Activated B cell treated with CpG ODN at 0.5 μM for 24 hours (primary cell): ENCODE data around the gene PSMC4. TPM values are rescaled to one million over a fixed set of nuclear protein-coding genes. Genes with fewer than 3 reads are reported as not detected.

ENCODE experiments used
- ATAC-seq: fragments of 200-7000 bp; cut with Tn5 transposase; one replicate; pipeline ENCODE4 v1.10.0; 2021; ENCODE audit warnings: low read depth, mild to moderate bottlenecking, moderate library complexity
- CTCF ChIA-PET: fragments of 350-600 bp; sonication (Branson Sonifier 250); formaldehyde crosslinking; loops from one replicate; lab custom pipeline; 2021; ENCODE audit warnings: antibody characterized with exemption; lab: Charles Lee
- POLR2A ChIA-PET: fragments of 350-600 bp; sonication (Branson Sonifier 250); formaldehyde crosslinking; loops from one replicate; lab custom pipeline; 2021; ENCODE audit warnings: antibody characterized with exemption; lab: Charles Lee
- DNase-seq: peaks from one replicate; pipeline ENCODE4 v3.0.0; 2022
- H3K27ac Mint-ChIP-seq: one replicate; pipeline ENCODE4 v1.8.0; 2020; ENCODE audit warnings: mixed read lengths
- H3K27me3 Mint-ChIP-seq: one replicate; pipeline ENCODE4 v1.8.0; 2021; ENCODE audit warnings: mixed read lengths
- H3K36me3 Mint-ChIP-seq: one replicate; pipeline ENCODE4 v1.8.0; 2021; ENCODE audit warnings: low read depth, mixed read lengths
- H3K4me1 Mint-ChIP-seq: one replicate; pipeline ENCODE4 v1.8.0; 2021; ENCODE audit warnings: mixed read lengths
- H3K4me3 Mint-ChIP-seq: one replicate; pipeline ENCODE4 v1.8.0; 2020; ENCODE audit warnings: mild to moderate bottlenecking, mixed read lengths
- H3K9me3 Mint-ChIP-seq: one replicate; pipeline ENCODE4 v1.8.0; 2020; ENCODE audit warnings: mixed read lengths
- CTCF ChIP-seq: fragments of 200-600 bp; IDR thresholded peaks from one replicate; pipeline ENCODE4 v1.8.0; 2022; ENCODE audit warnings: antibody characterized with exemption, mild to moderate bottlenecking
- intact Hi-C: fragments of 100-400 bp; cut with micrococcal nuclease; formaldehyde crosslinking; loops from one replicate; pipeline ENCODE4 v1.15.1; 2024
- total RNA-seq: library from RNA; stranded (reverse); gene quantifications from 2 replicates; pipeline ENCODE4 v1.2.3, GENCODE V29; 2022

The PSMC4 gene
- total RNA-seq, 1 donor from 2014 or later = 115 TPM

DNA sequence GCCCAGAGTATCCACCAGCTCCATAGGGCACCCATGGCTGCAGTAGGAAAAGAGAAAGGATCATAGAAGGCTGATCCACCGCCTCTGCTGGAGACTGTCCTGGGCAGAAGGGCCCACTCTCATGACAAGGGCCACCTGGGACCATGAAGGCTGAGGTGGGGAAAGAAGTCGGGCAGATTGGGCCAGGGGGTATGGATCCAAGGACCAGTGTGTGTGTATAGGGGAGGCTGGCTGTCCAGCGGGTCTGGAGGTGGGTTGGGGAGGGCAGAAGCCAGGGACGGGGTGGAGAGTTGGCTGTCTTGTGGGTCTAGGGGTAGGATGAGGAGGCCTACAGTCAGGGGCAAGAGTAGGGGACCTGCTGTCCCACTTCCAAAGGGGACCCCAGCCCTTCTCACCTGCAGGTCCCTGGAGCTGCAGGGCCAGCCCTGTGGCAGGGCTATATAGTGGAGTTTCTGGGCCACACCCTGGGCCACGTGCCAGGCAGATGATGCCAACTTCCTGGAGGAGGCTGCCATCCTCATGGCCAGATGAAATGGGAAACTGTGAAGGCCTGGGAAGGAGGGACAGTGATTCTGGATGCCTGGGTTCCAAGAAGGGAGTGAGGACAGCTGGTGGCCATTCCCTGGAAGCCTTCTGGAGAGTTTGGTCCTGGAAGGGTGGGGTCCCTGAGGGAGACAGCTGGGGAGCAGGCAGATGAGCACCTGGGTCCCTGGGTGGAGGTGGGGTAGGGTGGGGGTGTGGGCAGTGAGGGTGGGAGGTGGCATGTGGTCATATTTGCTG, 36.2 kb upstream of the PSMC4 start, which contains the start of gene FCGBP:
Gene FCGBP (minus strand): TSS at position 51 of the 780 bp plus-strand sequence.
- no peaks in the 10 kb centered on the region for H3K27me3 Mint-ChIP-seq
- H3K27ac Mint-ChIP-seq = no peak within 1 kb of the TSS
- no peaks in the 10 kb centered on the region for H3K9me3 Mint-ChIP-seq
- POLR2A ChIA-PET = interaction anchor here (0.6 to 3.6 kb wide), 2 partner anchors 12 to 36 kb away, joined by 7 to 31 read pairs; partner anchors contain the start of gene PSMC4
- intact Hi-C loops = no loop called here
- no peak for ATAC-seq
- no peak within 1 kb of the TSS for H3K4me3 Mint-ChIP-seq
- TF ChIP-seq CTCF = no peak
- H3K36me3 Mint-ChIP-seq = peaks cover 3% of the 10 kb centered on the region
- H3K4me1 Mint-ChIP-seq = peaks cover 42% of the 10 kb centered on the region
- no peak for DNase-seq
- CTCF ChIA-PET = interaction anchor here (0.7 to 5.8 kb wide), 2 partner anchors 36 kb away, joined by 3 to 58 read pairs; partner anchors contain the start of gene PSMC4

GRCh38 chr19:39935364-39935661, 35.7 kb upstream of the PSMC4 start:
- Mint-ChIP-seq H3K9me3 (peaks cover 2% of the 10 kb centered on the region), H3K27me3 (no peaks in the 10 kb centered on the region), H3K36me3 (peaks cover 3% of the 10 kb centered on the region), H3K4me3 (no peak overlapping the region), H3K4me1 (peaks cover 46% of the 10 kb centered on the region), H3K27ac (no peak overlapping the region)
- ChIA-PET CTCF (interaction anchor here (1.0 to 5.8 kb wide), 3 partner anchors 18 to 209 kb away, joined by 4 to 58 read pairs (median 5); partner anchors contain the start of gene PSMC4), POLR2A (interaction anchor here (0.6 to 3.6 kb wide), 2 partner anchors 12 to 35 kb away, joined by 7 to 31 read pairs; partner anchors contain the start of gene PSMC4)
- no peak for TF ChIP-seq CTCF
- intact Hi-C loops = no loop called here
- ATAC-seq (no peak), DNase-seq (no peak)

- TF ChIP-seq CTCF = no peak
- Mint-ChIP-seq H3K4me3 (no peak overlapping the region), H3K27ac (no peak overlapping the region), H3K36me3 (peaks cover 3% of the 10 kb centered on the region), H3K9me3 (peaks cover 4% of the 10 kb centered on the region), H3K4me1 (peaks cover 53% of the 10 kb centered on the region), H3K27me3 (no peaks in the 10 kb centered on the region)
- ChIA-PET POLR2A (interaction anchor here (2.2 to 3.6 kb wide), 3 partner anchors 13 to 34 kb away, joined by 5 to 31 read pairs (median 14); partner anchors contain the start of gene PSMC4), CTCF (interaction anchor here (1.0 to 5.8 kb wide), 3 partner anchors 17 to 208 kb away, joined by 4 to 58 read pairs (median 5); partner anchors contain the start of gene PSMC4)
- intact Hi-C loops = loop anchor here (2.0 kb wide), 1 partner anchor 17 kb away; no protein-coding TSS in a partner anchor
- no peak for DNase-seq
- no peak for ATAC-seq
Measured at GRCh38 chr19:39936020-39936419, 34.9 kb upstream of the PSMC4 start.

- Mint-ChIP-seq H3K36me3 (peaks cover 3% of the 10 kb centered on the region), H3K27ac (peak overlapping the region; percentile 47), H3K27me3 (no peaks in the 10 kb centered on the region), H3K4me3 (peak overlapping the region; percentile 57), H3K9me3 (peaks cover 4% of the 10 kb centered on the region), H3K4me1 (peaks cover 59% of the 10 kb centered on the region)
- ATAC-seq (no peak), DNase-seq (no peak)
- intact Hi-C loops = loop anchor here (2.0 kb wide), 1 partner anchor 16 kb away; no protein-coding TSS in a partner anchor
- ChIA-PET CTCF (interaction anchor here (1.0 to 5.8 kb wide), 3 partner anchors 17 to 207 kb away, joined by 4 to 58 read pairs (median 5); partner anchors contain the start of gene PSMC4), POLR2A (interaction anchor here (2.2 to 3.6 kb wide), 3 partner anchors 12 to 34 kb away, joined by 5 to 31 read pairs (median 14); partner anchors contain the start of gene PSMC4)
- no peak for TF ChIP-seq CTCF
Measured at GRCh38 chr19:39936622-39937021, 34.3 kb upstream of the PSMC4 start.
